Esophagus (tissue), 2 donors: ENCODE results near the gene EYS. TPM values are rescaled to one million over a fixed set of nuclear protein-coding genes. Genes with fewer than 3 reads are reported as not detected.

ENCODE experiments used
- H3K27ac ChIP-seq, 2 donors: one replicate each; pipeline ENCODE4 v1.5.1; 2013; ENCODE audit warnings: low read depth in 2 of 2, mild to moderate bottlenecking in 2 of 2, inconsistent platforms in 1 of 2, low read length in 1 of 2, moderate library complexity in 1 of 2
- H3K27me3 ChIP-seq, 2 donors: one replicate each; pipeline ENCODE4 v1.6.1; 2013; ENCODE audit warnings: low read length in 2 of 2, control low read depth in 1 of 2, mild to moderate bottlenecking in 1 of 2; ENCODE audit not compliant: insufficient read depth in 2 of 2, control insufficient read depth in 1 of 2
- H3K36me3 ChIP-seq, 2 donors: one replicate each; pipeline ENCODE4 v1.6.1; 2013; ENCODE audit warnings: low read length in 1 of 2; ENCODE audit not compliant: control insufficient read depth in 2 of 2, insufficient read depth in 2 of 2
- H3K4me1 ChIP-seq, 2 donors: one replicate each; pipeline ENCODE4 v1.6.1; 2013; ENCODE audit warnings: low read length in 1 of 2; ENCODE audit not compliant: control insufficient read depth in 2 of 2, insufficient read depth in 2 of 2
- H3K4me3 ChIP-seq, 2 donors: one replicate each; pipeline ENCODE4 v1.5.1; 2013; ENCODE audit warnings: low read length in 2 of 2, mild to moderate bottlenecking in 2 of 2, low read depth in 1 of 2, moderate library complexity in 1 of 2
- H3K9me3 ChIP-seq, 2 donors: one replicate each; pipeline ENCODE4 v1.6.1; 2013; ENCODE audit warnings: mild to moderate bottlenecking in 2 of 2, low read depth in 1 of 2, low read length in 1 of 2, moderate library complexity in 1 of 2; ENCODE audit not compliant: control insufficient read depth in 2 of 2, insufficient read depth in 1 of 2
- WGBS, 2 donors: extraction: QIAGEN DNeasy Blood & Tissue Kit; methylation state at CpG; one replicate each; pipeline ENCODE4 v1.1.7; 2013; 5-methylcytosine and 5-hydroxymethylcytosine counted together
- polyA plus RNA-seq, 2 donors: library from polyadenylated mRNA; stranded (reverse); fragments of 200-250 nt; gene quantifications; one replicate each; pipeline ENCODE4 v1.2.3, GENCODE V29; 2013
- donor health status: healthy with polysubstance abuse.
- donor health status: Bipolar disorder and iron deficiency.

The EYS gene
- polyA plus RNA-seq, 2 donors = not detected

DNA sequence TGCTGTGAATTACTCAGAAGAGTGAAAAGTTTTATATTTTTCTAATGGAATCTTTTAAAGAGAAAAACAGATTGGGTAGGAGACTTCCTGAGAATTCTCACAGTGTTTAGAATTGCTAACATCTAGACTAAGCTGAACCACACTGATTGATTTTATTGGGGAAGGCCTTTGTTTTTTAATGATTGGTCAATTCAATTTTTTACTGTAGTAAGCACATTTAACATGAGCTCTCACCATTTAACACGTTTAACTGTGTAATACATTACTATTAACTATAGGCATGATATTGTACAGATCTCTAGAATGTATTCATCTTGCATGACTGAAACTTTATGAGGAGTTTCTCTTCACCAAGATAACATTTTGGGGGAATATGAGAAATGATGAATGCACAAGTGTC lies 1084.1 kb downstream of the EYS start:
- H3K4me3 ChIP-seq = no peak overlapping the region
- no peaks in the 10 kb centered on the region for H3K9me3 ChIP-seq
- H3K4me1 ChIP-seq = no peaks in the 10 kb centered on the region
- H3K27ac ChIP-seq = no peak overlapping the region
- 36 to 37% methylated on average over 1 of the region's 1 CpG for WGBS, 2 donors
- no peaks in the 10 kb centered on the region for H3K36me3 ChIP-seq
- H3K27me3 ChIP-seq = no peaks in the 10 kb centered on the region

DNA sequence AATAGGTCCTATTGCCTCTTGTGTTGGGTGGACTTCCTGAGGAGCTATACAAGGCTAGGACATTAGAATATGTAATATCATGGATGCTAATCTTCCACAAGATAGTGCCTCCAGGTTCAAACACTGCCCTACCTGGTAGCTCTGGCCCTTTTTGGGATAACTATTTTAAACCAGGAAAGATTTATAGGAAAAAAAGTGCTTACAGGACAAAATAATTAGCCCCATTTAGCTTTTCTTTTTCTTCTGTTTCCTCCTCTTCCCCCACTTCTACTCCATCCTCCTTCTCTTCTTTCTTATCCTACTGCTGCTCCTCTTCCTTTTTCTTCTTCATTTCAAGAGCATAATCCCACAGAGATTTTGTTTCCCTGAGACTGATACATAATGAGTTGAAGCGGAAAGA lies 1104.0 kb downstream of the EYS start:
- WGBS, 2 donors = 87 to 89% methylated on average over 1 of the region's 1 CpG
- Histone ChIP-seq H3K9me3 (no peaks in the 10 kb centered on the region), H3K27me3 (no peaks in the 10 kb centered on the region), H3K4me3 (no peak overlapping the region), H3K27ac (no peak overlapping the region), H3K36me3 (no peaks in the 10 kb centered on the region), H3K4me1 (no peaks in the 10 kb centered on the region)

DNA sequence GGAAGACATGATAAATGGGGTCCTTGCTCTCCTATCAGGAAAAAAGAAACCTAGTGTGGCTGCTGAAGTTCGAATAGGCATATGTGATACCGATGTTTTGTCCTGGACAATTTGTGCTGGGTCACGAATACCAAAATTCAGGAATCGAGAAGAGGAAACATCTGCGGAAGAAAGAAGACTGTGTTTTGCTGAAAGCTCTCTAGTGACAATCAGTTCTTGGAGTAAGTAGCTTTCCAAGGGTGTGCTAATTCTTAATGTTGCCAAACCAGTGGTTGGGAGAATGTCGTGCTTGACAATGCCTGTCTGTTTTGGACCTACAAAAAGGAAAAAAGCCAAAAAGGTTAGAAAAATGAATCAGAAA lies 1115.4 kb downstream of the EYS start:
- H3K9me3 ChIP-seq = no peaks in the 10 kb centered on the region
- H3K4me3 ChIP-seq = no peak overlapping the region
- no peaks in the 10 kb centered on the region for H3K36me3 ChIP-seq
- H3K4me1 ChIP-seq = no peaks in the 10 kb centered on the region
- WGBS, 2 donors = 61 to 71% methylated on average over 6 of the region's 6 CpGs
- H3K27ac ChIP-seq = no peak overlapping the region
- no peaks in the 10 kb centered on the region for H3K27me3 ChIP-seq

DNA sequence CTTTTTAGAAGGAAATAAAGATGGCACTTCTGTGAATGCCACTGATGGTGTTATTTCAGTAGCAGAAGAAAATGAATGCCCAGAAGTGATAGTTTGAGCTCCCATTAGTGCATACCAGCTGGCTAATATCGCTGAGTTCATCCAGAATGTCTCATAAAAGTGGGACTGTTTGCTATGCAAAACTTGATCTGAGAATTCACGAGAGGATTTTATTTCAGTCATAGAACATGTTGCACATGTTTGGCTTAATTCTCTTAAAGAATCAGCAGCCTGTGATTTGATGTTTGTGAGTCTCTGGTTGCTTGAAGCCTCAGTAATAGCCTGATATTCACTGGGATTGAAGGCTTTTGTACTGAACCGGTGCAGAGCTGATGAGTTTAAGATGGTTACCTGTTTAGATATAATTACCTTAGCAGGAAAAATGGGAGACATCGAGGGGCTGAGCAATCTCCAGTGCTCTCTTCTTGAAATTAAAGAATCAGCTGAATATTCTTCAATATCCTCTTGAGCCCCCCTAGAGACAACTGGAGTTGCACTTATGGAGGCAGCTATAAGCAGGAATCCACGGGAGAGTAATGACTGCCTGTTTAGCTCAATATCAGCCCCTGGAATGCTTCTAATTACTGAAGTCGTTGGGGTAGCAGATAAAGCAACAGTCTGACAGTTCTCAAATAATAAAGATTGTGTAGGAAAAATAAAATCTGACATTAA lies 1115.9 kb downstream of the EYS start:
- 55 to 63% methylated on average over 6 of the region's 6 CpGs for WGBS, 2 donors
- no peak overlapping the region for H3K4me3 ChIP-seq
- H3K36me3 ChIP-seq = no peaks in the 10 kb centered on the region
- no peak overlapping the region for H3K27ac ChIP-seq
- H3K9me3 ChIP-seq = no peaks in the 10 kb centered on the region
- H3K27me3 ChIP-seq = no peaks in the 10 kb centered on the region
- no peaks in the 10 kb centered on the region for H3K4me1 ChIP-seq

DNA sequence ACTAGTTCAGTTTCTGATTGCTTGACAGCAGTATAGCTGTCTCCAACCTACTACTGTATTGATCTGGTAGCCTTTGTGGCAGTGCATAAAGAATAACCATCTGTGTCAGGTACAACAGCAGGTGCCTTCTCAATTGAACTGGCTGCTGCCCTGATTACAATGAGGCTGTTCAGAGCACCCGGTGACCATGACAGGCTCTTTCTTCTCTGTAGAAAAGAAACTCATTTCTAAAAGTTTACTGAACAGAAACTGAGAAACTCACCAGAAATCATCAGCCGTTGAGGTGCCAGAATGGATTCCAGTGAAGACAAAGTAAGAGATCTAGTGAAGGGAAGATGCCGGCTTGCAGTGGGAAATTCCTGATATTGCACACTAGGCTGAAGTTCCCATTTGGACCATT lies 1117.1 kb downstream of the EYS start:
- H3K27ac ChIP-seq = no peak overlapping the region
- no peak overlapping the region for H3K4me3 ChIP-seq
- no peaks in the 10 kb centered on the region for H3K4me1 ChIP-seq
- H3K36me3 ChIP-seq = no peaks in the 10 kb centered on the region
- 71 to 73% methylated on average over 3 of the region's 3 CpGs for WGBS, 2 donors
- H3K9me3 ChIP-seq = no peaks in the 10 kb centered on the region
- H3K27me3 ChIP-seq = no peaks in the 10 kb centered on the region

DNA sequence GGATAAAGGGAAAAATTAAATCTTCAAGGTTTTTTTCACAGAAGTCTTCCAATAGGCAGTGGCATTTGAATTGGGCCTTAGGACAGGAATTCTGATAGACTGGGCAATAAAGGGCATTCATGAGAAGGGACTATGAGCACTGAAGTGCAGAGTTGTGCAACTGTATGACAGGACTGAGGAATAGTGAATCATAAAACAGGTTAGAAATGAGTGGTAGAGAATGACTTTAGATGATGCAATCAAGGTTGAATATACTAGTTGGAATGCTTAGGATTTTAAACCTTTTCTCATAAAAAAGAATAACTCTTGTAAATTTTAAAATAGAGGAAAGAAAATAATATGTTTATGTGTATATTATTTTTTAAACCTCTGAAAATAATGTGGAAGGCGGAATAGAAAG lies 1126.7 kb downstream of the EYS start:
- Histone ChIP-seq H3K36me3 (no peaks in the 10 kb centered on the region), H3K27ac (no peak overlapping the region), H3K4me1 (no peaks in the 10 kb centered on the region), H3K4me3 (no peak overlapping the region), H3K9me3 (no peaks in the 10 kb centered on the region), H3K27me3 (no peaks in the 10 kb centered on the region)
- WGBS, 2 donors = 73 to 84% methylated on average over 1 of the region's 1 CpG

DNA sequence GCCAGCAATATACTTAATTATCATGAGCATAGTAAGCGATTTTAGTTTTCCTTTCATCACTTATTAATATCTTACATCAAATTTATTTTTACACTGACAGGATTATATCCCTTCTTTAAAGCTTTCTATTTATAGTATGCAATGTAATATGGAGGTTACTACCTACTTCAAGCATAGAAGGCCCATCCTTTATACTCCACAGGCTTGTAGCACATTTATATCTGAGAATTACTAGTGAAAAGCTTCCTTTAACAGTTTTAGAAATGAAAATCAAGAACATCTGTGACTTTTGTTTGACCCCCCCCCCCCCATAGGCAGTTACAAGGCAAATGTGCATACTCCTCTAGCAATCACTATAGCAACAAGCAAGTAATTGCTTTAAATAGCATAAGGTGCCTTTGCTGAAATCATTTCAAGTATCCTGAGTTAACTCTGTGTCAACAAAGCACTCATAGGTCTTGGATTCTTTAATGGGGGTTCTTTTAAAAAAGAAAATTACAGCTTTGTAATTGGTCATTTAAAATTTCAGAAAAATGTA lies 1153.7 kb downstream of the EYS start:
- 83 to 84% methylated on average over 1 of the region's 1 CpG for WGBS, 2 donors

DNA sequence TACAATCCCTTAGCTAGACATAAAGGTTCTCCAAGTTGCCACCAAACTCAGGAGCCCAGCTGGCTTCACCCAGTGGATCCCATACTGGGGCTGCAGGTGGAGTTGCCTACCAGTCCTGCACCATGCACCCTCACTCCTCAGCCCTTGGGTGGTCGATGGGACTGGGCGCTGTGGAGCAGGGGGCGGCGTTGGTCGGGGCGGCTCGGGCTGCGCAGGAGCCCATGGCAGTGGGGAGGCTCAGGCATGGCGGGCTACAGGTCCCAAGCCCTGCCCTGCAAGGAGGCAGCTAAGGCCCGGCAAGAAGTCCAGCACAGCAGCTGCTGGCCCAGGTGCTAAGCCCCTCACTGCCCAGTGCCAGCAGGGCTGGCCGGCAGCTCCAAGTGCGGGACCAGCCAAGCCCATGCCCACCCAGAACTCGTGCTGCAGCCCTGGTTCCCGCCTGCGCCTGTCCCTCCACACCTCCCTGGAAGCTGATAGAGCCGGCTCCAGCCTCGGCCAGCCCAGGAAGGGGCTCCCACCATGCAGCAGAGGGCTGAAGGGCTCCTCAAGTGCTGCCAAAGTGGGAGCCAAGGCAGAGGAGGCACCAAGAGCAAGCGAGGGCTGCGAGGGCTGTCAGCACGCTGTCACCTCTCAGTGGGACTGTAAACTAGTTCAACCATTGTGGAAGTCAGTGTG lies 1159.3 kb downstream of the EYS start:
- Histone ChIP-seq H3K4me1 (no peaks in the 10 kb centered on the region), H3K36me3 (no peaks in the 10 kb centered on the region), H3K27ac (no peak overlapping the region), H3K9me3 (peaks cover 3 to 5% of the 10 kb centered on the region in 2 donors), H3K27me3 (no peaks in the 10 kb centered on the region), H3K4me3 (no peak overlapping the region)
- WGBS, 2 donors = 93 to 94% methylated on average over 20 of the region's 20 CpGs

More for the DNA sequence above, 1153.7 kb downstream of the EYS start:
- H3K27me3 ChIP-seq = no peaks in the 10 kb centered on the region
- no peak overlapping the region for H3K27ac ChIP-seq
- no peaks in the 10 kb centered on the region for H3K36me3 ChIP-seq
- no peak overlapping the region for H3K4me3 ChIP-seq
- H3K9me3 ChIP-seq = no peaks in the 10 kb centered on the region
- no peaks in the 10 kb centered on the region for H3K4me1 ChIP-seq

DNA sequence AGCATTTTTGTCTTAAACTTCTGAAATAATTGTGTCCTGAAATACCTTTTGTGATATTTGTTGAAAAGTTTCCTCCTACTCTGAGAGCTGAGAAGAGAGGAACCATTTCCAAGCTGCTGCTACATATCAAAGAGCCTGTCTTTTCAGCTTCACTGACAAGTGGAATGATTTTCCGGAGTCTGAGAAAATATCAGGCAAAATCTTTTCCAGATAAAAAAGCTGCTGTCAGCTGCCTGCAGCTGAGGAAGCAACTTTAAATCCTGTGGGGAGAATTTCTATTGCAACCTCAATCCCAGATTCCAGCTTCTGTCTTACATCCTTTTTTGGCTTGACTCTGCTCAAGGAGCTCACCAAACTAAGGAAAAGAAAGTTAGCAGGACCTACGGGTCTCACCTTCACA lies 1167.1 kb downstream of the EYS start:
- Histone ChIP-seq H3K9me3 (no peaks in the 10 kb centered on the region), H3K27me3 (no peaks in the 10 kb centered on the region), H3K4me1 (no peaks in the 10 kb centered on the region), H3K27ac (no peak overlapping the region), H3K36me3 (no peaks in the 10 kb centered on the region), H3K4me3 (no peak overlapping the region)
- 42 to 48% methylated on average over 2 of the region's 2 CpGs for WGBS, 2 donors

DNA sequence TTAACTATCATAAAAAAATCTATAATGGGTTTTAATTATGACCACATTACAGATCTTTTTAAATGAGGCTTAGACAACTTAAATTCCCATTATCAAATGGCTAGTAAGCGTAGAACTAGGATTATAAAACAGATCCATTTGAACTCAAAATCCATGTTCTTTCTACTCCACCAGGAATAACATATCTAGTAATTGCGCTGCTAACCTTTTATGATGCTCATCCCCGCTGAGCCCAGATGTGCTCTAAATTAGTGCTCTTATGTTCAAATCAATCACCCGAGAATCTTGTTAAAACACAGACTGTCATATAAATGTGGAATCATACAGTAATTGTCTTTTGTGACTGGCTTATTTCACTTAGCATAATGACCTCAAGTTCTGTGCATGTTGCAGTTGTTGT lies 1168.3 kb downstream of the EYS start:
- WGBS, 2 donors = 92% methylated on average over 4 of the region's 4 CpGs
- Histone ChIP-seq H3K27ac (no peak overlapping the region), H3K36me3 (no peaks in the 10 kb centered on the region), H3K4me3 (no peak overlapping the region), H3K27me3 (no peaks in the 10 kb centered on the region), H3K9me3 (no peaks in the 10 kb centered on the region), H3K4me1 (no peaks in the 10 kb centered on the region)
